AG04449 (cell line): ENCODE measurements around the gene CDC20.

Experiments used
- CTCF ChIA-PET: fragments of 350-600 bp; formaldehyde crosslinking; extraction: SDS; loops from one replicate; lab custom pipeline; 2021; ENCODE audit warnings: antibody characterized with exemption; lab: Yijun Ruan, JAX
- POLR2A ChIA-PET: fragments of 400-600, 350-600 bp; formaldehyde crosslinking; extraction: SDS; loops from one replicate; lab custom pipeline; 2020; ENCODE audit warnings: antibody characterized with exemption, inconsistent platforms; lab: Yijun Ruan, JAX
- DNase-seq: peaks from one replicate; pipeline ENCODE4 v3.0.0-alpha.2; 2010; ENCODE audit warnings: low read depth, low spot score
- H3K4me3 ChIP-seq: 2 replicates; pipeline ENCODE4 v1.5.1; 2011; ENCODE audit warnings: low read depth, mild to moderate bottlenecking, control low read depth, low read length
- CTCF ChIP-seq: IDR thresholded peaks from one replicate; pipeline ENCODE4 v1.5.1; 2011; ENCODE audit warnings: mild to moderate bottlenecking, moderate library complexity, low read length, control low read depth, inconsistent platforms; ENCODE audit not compliant: insufficient read depth; ENCODE audit errors: missing control alignments

Gene CDC20

GRCh38 chr1:43351421-43352350 is 7.1 kb upstream of the CDC20 start:
- no peak for DNase-seq
- TF ChIP-seq CTCF, result no peak
- POLR2A ChIA-PET, result no interaction called here
- H3K4me3 ChIP-seq, result no peak overlapping the region
- CTCF ChIA-PET, result interaction anchor here (0.8 kb wide), 1 partner anchor 125 kb away, joined by 3 read pairs; no protein-coding TSS in a partner anchor

GRCh38 chr1:43352351-43352705 is 6.5 kb upstream of the CDC20 start:
- DNase-seq, result no peak
- ChIA-PET POLR2A (no interaction called here), CTCF (interaction anchor here (0.8 kb wide), 1 partner anchor 125 kb away, joined by 3 read pairs; no protein-coding TSS in a partner anchor)
- no peak overlapping the region for H3K4me3 ChIP-seq
- TF ChIP-seq CTCF, result no peak

- no peak for DNase-seq
- no peak for TF ChIP-seq CTCF
- POLR2A ChIA-PET, result no interaction called here
- CTCF ChIA-PET, result interaction anchor here (0.8 to 1.4 kb wide), 2 partner anchors 13 to 126 kb away, joined by 3 read pairs; no protein-coding TSS in a partner anchor
- no peak overlapping the region for H3K4me3 ChIP-seq
Observed at GRCh38 chr1:43352881-43353280, 5.9 kb upstream of the CDC20 start.

- no peak for DNase-seq
- ChIA-PET CTCF (interaction anchor here (0.6 to 2.3 kb wide), 4 partner anchors 9 to 133 kb away, joined by 3 to 7 read pairs (median 4); no protein-coding TSS in a partner anchor), POLR2A (no interaction called here)
- no peak overlapping the region for H3K4me3 ChIP-seq
- TF ChIP-seq CTCF, result no peak
Observed at GRCh38 chr1:43354471-43354870, 4.3 kb upstream of the CDC20 start.

GRCh38 chr1:43354936-43355335 is 3.8 kb upstream of the CDC20 start:
- H3K4me3 ChIP-seq, result no peak overlapping the region
- no peak for TF ChIP-seq CTCF
- ChIA-PET CTCF (interaction anchor here (0.7 to 2.3 kb wide), 2 partner anchors 116 to 128 kb away, joined by 3 to 7 read pairs; no protein-coding TSS in a partner anchor), POLR2A (no interaction called here)
- DNase-seq, result no peak

GRCh38 chr1:43357251-43357650 is 1.5 kb upstream of the CDC20 start:
- ChIA-PET CTCF (interaction anchor here (1.4 to 2.8 kb wide), 4 partner anchors 9 to 131 kb away, joined by 6 to 24 read pairs (median 8); no protein-coding TSS in a partner anchor), POLR2A (no interaction called here)
- DNase-seq, result no peak
- no peak for TF ChIP-seq CTCF
- no peak overlapping the region for H3K4me3 ChIP-seq
